ENCODE data around the gene FNDC3B. TPM values are rescaled to one million over a fixed set of nuclear protein-coding genes. Genes with fewer than 3 reads are reported as not detected.

Gene FNDC3B
- polyA plus RNA-seq, 2 of the 4 experiments (the other 2 are of a cell fraction): 29.5 to 33.6 TPM

DNA sequence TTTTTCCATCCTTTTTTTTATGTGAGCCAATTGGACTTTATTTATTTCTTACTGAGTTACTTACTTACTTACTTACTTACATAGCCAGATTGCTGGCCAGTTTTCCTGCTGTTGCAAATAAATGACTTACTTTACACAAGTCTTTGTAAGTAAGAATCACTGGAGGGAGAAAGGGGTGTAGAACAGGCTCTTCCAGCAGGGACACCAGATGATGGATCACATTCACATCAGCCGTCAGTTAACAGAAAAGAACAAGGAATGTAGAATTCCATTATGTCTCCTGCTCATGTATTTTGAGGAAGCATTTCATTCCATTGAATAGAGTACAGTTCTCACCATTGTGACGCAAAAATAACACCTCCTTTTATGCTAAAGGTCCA, 188.6 kb downstream of the FNDC3B start:
- no peak for ATAC-seq
- 95% methylated on average over 2 of the region's 2 CpGs for WGBS (ENCODE audit: missing lambda C conversion rate)
- DNase-seq (ENCODE audit: low read depth in 1 of 2, low spot score in 1 of 2): no peak
- TF ChIP-seq CEBPB (IDR thresholded peaks at IDR 0.05): no peak
- TF ChIP-seq RNF2 (IDR thresholded peaks at IDR 0.05; ENCODE audit: borderline replicate concordance, low read depth): no peak
- no peak for TF ChIP-seq CBX2 (IDR thresholded peaks at IDR 0.05; ENCODE audit: borderline replicate concordance, low read depth)
- TF ChIP-seq BHLHE40 (IDR thresholded peaks at IDR 0.05; ENCODE audit: low read depth, low read length): no peak
- TF ChIP-seq NPAS2 (CRISPR knock-in tag; IDR thresholded peaks at IDR 0.05; ENCODE audit: borderline replicate concordance): no peak
- TF ChIP-seq, protein P1, sequence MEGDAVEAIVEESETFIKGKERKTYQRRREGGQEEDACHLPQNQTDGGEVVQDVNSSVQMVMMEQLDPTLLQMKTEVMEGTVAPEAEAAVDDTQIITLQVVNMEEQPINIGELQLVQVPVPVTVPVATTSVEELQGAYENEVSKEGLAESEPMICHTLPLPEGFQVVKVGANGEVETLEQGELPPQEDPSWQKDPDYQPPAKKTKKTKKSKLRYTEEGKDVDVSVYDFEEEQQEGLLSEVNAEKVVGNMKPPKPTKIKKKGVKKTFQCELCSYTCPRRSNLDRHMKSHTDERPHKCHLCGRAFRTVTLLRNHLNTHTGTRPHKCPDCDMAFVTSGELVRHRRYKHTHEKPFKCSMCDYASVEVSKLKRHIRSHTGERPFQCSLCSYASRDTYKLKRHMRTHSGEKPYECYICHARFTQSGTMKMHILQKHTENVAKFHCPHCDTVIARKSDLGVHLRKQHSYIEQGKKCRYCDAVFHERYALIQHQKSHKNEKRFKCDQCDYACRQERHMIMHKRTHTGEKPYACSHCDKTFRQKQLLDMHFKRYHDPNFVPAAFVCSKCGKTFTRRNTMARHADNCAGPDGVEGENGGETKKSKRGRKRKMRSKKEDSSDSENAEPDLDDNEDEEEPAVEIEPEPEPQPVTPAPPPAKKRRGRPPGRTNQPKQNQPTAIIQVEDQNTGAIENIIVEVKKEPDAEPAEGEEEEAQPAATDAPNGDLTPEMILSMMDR (IDR thresholded peaks at IDR 0.05): no peak
- TF ChIP-seq HOXB5 (CRISPR knock-in tag; IDR thresholded peaks at IDR 0.05): no peak
- no peak for TF ChIP-seq JUNB (IDR thresholded peaks at IDR 0.05)
- no peak for TF ChIP-seq RARB (CRISPR knock-in tag; IDR thresholded peaks at IDR 0.05)
- no peak for TF ChIP-seq PHF8 (IDR thresholded peaks at IDR 0.05; ENCODE audit: borderline replicate concordance, low read depth)
- no peak for TF ChIP-seq KDM1A (IDR thresholded peaks at IDR 0.05; ENCODE audit: low read depth)
- no peak for FAIRE-seq
- CTCF ChIA-PET: no interaction called here
- H3K4me1 ChIP-seq: peaks cover 32% of the 10 kb centered on the region
- H3K27ac ChIP-seq: no peak overlapping the region
- no peak overlapping the region for H3K4me2 ChIP-seq
- H3K9me3 ChIP-seq: no peaks in the 10 kb centered on the region
- POLR2A ChIA-PET: no interaction called here
- H3K4me3 ChIP-seq: no peak overlapping the region

DNA sequence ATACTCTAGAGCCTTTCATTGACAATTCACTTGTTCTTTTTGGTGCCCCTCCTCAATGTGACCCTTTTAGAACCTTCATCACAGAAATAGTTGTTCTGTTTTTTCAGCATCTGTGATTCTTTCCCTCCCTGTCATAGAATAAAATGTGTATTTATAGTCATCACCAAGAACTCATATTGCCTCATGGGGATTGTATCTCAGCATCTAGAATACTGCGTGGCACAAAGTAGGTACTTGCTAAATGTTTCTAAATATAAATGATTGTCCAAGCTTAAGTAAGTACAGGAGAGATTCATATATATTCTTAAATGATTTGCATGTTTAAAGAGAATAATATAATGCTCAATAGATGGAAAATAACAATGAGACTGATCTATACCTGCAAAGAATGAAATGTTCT, 190.1 kb downstream of the FNDC3B start:
- Histone ChIP-seq H3K4me3 (no peak overlapping the region), H3K4me1 (peaks cover 27% of the 10 kb centered on the region), H3K27ac (no peak overlapping the region), H3K4me2 (no peak overlapping the region), H3K9me3 (no peaks in the 10 kb centered on the region)
- FAIRE-seq: no peak
- TF ChIP-seq KDM1A (IDR thresholded peaks at IDR 0.05; ENCODE audit: low read depth): no peak
- TF ChIP-seq, protein P2, sequence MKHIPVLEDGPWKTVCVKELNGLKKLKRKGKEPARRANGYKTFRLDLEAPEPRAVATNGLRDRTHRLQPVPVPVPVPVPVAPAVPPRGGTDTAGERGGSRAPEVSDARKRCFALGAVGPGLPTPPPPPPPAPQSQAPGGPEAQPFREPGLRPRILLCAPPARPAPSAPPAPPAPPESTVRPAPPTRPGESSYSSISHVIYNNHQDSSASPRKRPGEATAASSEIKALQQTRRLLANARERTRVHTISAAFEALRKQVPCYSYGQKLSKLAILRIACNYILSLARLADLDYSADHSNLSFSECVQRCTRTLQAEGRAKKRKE (CRISPR knock-in tag; IDR thresholded peaks at IDR 0.05; ENCODE audit: low read depth): no peak
- no peak for TF ChIP-seq HOXB13 (CRISPR knock-in tag; IDR thresholded peaks at IDR 0.05; ENCODE audit: low read depth)
- TF ChIP-seq TFCP2L1 (CRISPR knock-in tag; IDR thresholded peaks at IDR 0.05): no peak
- TF ChIP-seq REST (IDR thresholded peaks at IDR 0.05): no peak
- TF ChIP-seq BHLHE40 (IDR thresholded peaks at IDR 0.05; ENCODE audit: low read depth, low read length): no peak
- no peak for TF ChIP-seq NFE2L2 (conservative IDR thresholded peaks at IDR 0.05; ENCODE audit: low read length)
- TF ChIP-seq JUNB (IDR thresholded peaks at IDR 0.05): no peak
- no peak for TF ChIP-seq RCOR1 (IDR thresholded peaks at IDR 0.05; ENCODE audit: low read depth, low read length)
- no peak for TF ChIP-seq FOSL2 (IDR thresholded peaks at IDR 0.05)
- TF ChIP-seq FOSL2 (CRISPR knock-in tag; IDR thresholded peaks at IDR 0.05): no peak
- TF ChIP-seq ZC3H11A (IDR thresholded peaks at IDR 0.05): no peak
- ChIA-PET CTCF (no interaction called here), POLR2A (no interaction called here)
- no peak for ATAC-seq
- DNase-seq (ENCODE audit: low read depth in 1 of 2, low spot score in 1 of 2): no peak
- WGBS (ENCODE audit: missing lambda C conversion rate): 83% methylated on average over 1 of the region's 1 CpG

All from A549 (cell line).